Activated naive CD8-positive, alpha-beta T cell treated with anti-CD3 and anti-CD28 coated beads, Interleukin-2, amount 50 U/mL, for 24 hours (primary cell): ENCODE measurements around the gene SLC29A2.
A peak's percentile ranks its signal among the peaks of the same experiment; 100 is the strongest.

Source experiments
- ATAC-seq: fragments of 150-1000 bp; cut with Tn5 transposase; one replicate; pipeline ENCODE4 v1.10.0; 2021
- DNase-seq: peaks from one replicate; pipeline ENCODE4 v3.0.0; 2021
- H3K27ac Mint-ChIP-seq: one replicate; pipeline ENCODE4 v1.8.0; 2021; ENCODE audit warnings: mild to moderate bottlenecking, mixed read lengths
- H3K27me3 Mint-ChIP-seq: one replicate; pipeline ENCODE4 v1.8.0; 2021; ENCODE audit warnings: mixed read lengths
- H3K36me3 Mint-ChIP-seq: one replicate; pipeline ENCODE4 v1.8.0; 2021; ENCODE audit warnings: low read depth, mixed read lengths
- H3K4me1 Mint-ChIP-seq: one replicate; pipeline ENCODE4 v1.8.0; 2021; ENCODE audit warnings: mixed read lengths
- H3K4me3 Mint-ChIP-seq: one replicate; pipeline ENCODE4 v1.8.0; 2021; ENCODE audit warnings: mild to moderate bottlenecking, moderate library complexity, mixed read lengths
- H3K9me3 Mint-ChIP-seq: one replicate; pipeline ENCODE4 v1.8.0; 2021; ENCODE audit warnings: mixed read lengths

Gene SLC29A2

DNA sequence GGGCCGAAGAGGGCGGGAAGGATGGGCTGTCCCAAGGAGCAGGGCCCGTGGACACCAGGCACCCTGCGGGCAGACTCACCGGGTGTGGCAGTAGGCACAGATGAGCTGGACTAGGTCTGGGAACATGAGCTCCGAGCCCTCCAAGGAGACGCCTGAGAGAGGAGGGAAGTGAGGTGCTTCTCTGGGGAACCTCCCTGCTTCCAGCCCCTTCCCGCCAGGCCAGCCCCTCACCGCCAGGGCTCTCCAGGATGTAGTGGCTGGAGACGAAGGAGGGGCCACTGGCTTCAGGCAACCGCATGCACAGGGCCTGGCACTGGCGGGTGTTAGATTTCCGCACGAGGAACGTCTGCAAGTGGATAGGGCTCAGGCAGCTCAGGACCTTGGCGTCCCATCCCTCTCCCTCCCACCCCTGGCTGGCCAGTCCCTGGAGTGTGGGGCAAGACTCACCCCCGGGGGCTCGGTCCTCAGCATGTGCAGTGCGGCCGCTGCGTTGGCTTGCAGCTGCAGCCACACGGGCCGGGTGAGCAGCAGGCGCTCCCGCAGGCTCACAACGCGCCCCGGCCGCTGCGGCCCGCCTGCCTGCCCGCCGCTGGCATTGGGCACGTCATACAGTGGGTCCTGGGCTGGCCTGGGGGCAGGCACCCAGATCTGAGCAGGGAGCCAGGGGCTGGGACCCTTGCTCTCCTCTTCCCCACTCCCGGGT is 35.9 kb downstream of the SLC29A2 start:
- H3K36me3 Mint-ChIP-seq = peaks cover 17% of the 10 kb centered on the region
- peak overlapping the region; percentile 39 for H3K27ac Mint-ChIP-seq
- DNase-seq = no peak
- H3K9me3 Mint-ChIP-seq = no peaks in the 10 kb centered on the region
- no peak for ATAC-seq
- H3K4me3 Mint-ChIP-seq = peak overlapping the region; percentile 26
- H3K4me1 Mint-ChIP-seq = peaks cover 31% of the 10 kb centered on the region
- peaks cover 2% of the 10 kb centered on the region for H3K27me3 Mint-ChIP-seq

DNA sequence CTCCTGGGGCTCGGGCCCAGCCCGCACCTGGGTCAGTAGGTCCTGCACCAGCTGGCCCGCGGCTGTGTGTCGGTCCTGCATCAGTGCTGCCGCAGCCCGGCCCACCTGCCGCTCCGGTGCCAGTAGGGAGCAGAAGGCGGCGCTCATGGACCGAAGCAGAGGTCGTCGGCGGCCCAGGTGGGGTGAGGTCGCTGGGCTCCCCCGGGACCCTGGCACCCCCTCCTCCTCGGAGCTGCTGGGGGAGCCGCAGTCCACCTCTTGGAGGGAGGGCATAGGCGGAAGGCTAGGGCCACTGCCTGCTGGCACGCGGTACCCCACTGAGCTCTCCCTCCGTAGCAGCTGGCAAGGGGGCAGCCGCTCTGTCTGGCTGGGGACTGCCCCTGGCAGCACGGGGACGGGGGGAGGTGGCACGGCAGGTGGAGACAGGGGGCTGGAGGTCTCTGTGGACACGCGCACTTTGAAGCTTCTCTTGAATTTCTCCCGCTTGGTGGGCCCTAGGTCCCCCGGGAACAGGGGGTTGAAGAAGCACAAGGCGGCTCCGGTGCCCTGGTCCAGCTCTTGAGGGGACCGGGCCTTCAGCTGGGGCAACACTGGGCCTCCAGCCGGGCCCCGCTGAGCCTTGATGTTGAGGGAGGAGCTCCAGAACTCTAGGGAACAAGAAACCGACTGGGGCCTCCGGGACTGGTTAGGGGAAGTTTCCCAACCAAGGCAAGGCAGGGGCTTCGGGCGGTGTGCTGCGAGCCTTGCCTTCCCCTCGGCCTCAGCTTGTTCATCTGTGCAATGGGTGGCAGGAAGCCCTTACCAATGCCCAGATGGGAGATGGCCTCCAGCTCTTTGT is 36.7 kb downstream of the SLC29A2 start:
- Mint-ChIP-seq H3K27me3 (peaks cover 2% of the 10 kb centered on the region), H3K36me3 (peaks cover 17% of the 10 kb centered on the region), H3K27ac (peak overlapping the region; percentile 39), H3K4me3 (peak overlapping the region; percentile 26), H3K4me1 (peaks cover 31% of the 10 kb centered on the region), H3K9me3 (no peaks in the 10 kb centered on the region)
- ATAC-seq (no peak), DNase-seq (no peak)

DNA sequence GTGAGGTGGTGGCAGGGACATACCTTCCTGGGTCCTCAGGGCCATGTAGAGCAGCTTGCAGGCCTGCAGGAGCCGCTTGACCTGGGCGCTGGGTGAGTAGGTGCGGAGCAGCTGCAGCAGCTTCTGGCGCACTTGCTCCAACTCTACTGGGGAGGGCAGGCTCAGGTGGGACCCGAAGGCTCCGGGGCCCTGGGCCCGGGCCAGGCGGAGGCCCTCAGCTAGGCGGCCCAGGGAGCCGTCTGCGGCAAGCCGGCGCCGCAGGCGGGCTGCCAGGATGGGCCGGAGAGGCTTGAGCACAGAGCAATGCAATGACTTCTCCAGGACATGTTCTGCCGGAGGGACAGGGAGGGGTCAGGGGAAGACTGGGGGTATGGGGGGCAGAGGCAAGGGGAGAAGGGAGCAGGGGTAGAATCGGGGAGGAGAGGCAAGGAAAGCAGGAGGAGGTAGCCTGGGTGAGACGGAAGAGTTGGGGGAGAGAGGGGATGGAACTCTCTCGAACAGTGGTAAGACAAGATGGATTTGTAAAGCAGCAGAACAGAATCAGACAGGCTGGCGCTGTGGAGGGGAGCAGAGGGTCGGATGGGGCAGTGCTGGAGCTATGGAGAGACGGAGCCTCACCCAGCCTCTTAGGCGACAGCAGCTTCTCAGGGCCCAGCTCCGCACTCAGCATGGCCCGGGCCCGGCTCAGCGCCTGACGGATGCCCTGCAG is 37.5 kb downstream of the SLC29A2 start:
- ATAC-seq (no peak), DNase-seq (no peak)
- H3K9me3 Mint-ChIP-seq = no peaks in the 10 kb centered on the region
- no peak overlapping the region for H3K4me3 Mint-ChIP-seq
- H3K36me3 Mint-ChIP-seq = peaks cover 14% of the 10 kb centered on the region
- peaks cover 2% of the 10 kb centered on the region for H3K27me3 Mint-ChIP-seq
- peaks cover 32% of the 10 kb centered on the region for H3K4me1 Mint-ChIP-seq
- no peak overlapping the region for H3K27ac Mint-ChIP-seq

DNA sequence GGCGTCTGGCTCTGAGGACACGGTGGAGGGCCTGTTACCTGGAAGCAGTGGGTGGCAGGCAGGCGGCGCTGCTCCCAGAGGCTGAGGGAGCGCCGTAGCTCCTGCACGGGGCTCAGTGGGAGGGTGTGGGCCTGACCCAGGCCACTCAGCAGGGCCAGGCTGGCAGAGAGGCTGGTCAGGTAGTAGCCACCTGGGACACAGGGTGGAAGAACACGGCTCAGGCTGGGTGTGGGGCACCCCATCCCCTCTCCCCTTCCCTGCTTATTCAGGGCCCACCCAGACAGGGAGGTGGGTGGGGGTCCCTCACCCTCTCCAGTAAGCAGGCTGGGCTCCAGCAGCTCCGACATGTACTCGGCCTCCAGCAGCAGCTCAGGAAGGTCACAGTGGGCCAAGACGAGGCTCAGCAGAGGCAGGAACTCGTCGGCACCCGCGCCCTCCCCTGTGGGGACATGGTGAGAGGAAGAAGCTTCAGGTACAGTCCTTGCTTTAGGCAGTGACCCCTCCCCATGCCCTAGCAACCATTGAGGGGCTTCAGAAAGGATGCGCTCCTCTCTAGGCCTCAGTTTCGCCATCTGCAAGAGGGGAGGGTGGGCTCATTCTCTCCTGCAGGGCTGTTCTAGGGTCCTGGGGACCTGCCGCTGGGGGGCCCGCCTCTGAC is 38.2 kb downstream of the SLC29A2 start:
- H3K27me3 Mint-ChIP-seq = peaks cover 2% of the 10 kb centered on the region
- H3K9me3 Mint-ChIP-seq = no peaks in the 10 kb centered on the region
- peaks cover 10% of the 10 kb centered on the region for H3K36me3 Mint-ChIP-seq
- ATAC-seq = no peak
- no peak overlapping the region for H3K4me3 Mint-ChIP-seq
- peaks cover 34% of the 10 kb centered on the region for H3K4me1 Mint-ChIP-seq
- no peak overlapping the region for H3K27ac Mint-ChIP-seq
- no peak for DNase-seq

DNA sequence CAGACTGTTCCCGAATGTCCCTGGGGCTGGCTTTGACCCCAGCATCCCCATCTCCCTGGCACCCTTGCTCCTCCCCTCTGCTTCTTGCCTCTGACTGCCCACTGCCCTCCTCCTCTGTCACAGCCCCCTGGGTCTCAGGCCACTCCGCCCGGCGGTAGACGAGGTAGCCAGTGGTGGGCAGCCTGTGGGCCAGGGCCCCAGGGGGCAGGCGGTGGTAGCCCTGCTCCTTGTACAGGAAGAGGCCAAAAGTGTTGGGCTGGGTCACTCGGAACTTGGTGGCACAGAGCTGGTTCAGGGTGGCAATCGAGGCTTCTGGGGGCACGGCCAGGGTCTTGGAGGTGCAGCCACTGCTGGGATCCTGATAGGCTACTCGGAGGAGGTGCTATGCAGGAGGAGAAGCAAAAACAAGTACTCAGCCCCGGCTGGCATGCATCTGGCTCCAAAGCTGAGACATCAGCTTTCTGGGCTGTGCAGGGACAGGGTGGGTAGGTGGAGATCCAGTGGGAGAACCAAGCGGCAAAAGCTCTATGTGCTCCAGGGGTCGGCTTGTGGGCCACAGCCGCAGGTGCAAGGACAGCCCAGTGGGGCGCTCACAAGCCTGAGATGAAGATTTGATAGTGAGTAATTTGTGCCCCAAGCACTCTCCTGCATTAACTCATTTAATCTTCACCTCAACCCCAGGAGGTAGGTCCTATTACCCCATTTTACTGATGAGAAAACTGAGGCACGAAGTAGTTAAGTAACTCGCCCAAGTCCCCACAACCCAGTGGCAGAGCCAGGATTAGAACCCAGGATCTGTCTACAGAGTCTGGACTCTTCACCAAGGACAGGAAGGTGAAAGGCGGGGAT is 39.0 kb downstream of the SLC29A2 start:
- peaks cover 36% of the 10 kb centered on the region for H3K4me1 Mint-ChIP-seq
- no peak for ATAC-seq
- H3K9me3 Mint-ChIP-seq = no peaks in the 10 kb centered on the region
- H3K27me3 Mint-ChIP-seq = peaks cover 2% of the 10 kb centered on the region
- DNase-seq = no peak
- no peak overlapping the region for H3K27ac Mint-ChIP-seq
- H3K36me3 Mint-ChIP-seq = peaks cover 9% of the 10 kb centered on the region
- no peak overlapping the region for H3K4me3 Mint-ChIP-seq

DNA sequence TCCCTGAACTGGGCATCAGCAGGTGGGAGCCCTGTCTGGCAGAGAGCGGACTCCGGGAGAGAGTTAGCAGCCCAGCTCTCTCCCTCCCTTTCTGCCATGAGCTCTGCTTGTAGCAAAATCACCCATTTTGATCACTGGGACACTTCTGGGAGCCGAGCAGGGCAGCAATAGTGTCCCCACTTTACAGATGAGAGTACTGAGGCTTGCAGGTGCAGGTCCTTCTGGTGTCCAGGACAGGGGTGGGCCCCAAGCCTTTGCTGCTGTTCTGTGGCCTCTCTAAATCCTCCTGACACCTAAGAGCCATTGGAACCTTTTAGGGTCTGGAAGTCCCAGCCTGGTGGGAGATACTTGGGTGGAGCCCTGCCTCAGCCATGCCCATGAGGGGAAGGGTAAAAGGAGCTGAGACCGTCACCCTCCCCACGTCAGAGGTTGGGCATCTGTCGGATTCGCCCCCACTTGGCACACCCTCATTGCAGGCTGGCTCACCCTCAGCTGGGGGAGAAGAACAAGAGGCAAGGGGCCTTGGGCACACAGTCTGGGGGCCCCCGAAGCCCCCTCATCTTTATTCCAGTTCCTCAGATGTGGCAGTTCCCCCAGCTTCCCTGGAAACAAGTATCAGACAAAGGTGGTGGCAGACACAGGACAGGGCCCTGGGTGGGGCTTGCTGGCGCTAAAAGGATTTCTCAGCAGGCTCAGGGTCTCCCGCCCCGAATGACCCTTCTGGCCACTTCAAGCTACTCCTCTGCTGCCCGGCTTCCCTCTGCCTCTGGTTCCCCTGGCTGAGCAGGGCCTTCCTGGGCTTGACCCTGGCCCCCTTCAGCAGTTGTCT is 39.8 kb downstream of the SLC29A2 start:
- Mint-ChIP-seq H3K27ac (no peak overlapping the region), H3K4me3 (no peak overlapping the region), H3K9me3 (no peaks in the 10 kb centered on the region), H3K36me3 (peaks cover under 1% of the 10 kb centered on the region), H3K4me1 (peaks cover 34% of the 10 kb centered on the region), H3K27me3 (peaks cover 2% of the 10 kb centered on the region)
- ATAC-seq = no peak
- DNase-seq = no peak

DNA sequence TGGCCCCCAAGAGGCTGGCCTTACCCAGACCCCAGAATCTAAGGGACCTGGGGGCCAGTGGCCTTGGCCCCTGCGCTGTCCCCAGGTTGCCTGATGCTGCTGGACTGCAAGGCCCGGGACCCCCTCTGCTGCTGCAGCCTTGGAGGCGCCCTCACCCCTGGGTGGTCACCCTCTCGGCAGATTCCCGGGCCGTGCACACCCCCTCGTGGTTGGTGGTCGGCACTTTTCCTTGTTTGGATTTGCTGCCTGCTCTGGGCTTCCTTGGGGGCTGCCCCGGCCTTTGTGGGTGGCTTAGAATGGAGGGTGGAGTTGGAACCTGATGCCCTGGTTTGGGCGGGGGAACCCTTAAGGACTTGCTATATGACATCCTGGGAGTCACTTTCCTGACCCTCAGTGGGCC is 40.6 kb downstream of the SLC29A2 start:
- DNase-seq = no peak
- Mint-ChIP-seq H3K9me3 (no peaks in the 10 kb centered on the region), H3K36me3 (no peaks in the 10 kb centered on the region), H3K4me3 (no peak overlapping the region), H3K27me3 (peaks cover 2% of the 10 kb centered on the region), H3K4me1 (peaks cover 32% of the 10 kb centered on the region), H3K27ac (no peak overlapping the region)
- ATAC-seq = no peak

DNA sequence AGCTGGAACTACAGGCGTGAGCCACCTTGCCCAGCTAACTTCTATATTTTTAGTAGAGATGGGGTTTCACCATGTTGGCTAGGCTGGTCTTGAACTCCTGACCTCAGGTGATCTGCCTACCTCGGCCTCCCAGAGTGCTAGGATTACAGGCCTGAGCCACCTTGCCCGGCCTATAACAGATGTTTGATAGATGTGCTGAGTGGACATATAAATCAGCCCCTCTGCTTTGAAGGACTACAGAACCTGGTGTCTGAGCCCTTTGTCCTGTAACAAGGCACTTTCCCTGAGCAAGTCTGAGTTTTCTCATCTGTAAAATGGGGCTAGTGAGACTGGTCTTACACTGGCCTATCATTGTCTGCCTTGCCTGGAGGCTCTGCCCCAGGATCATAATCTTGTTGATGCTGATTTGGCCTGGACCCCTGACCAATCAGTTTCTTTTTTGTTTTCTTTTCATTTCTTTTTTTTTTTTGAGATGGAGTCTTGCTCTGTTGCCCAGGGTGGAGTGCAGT is 42.3 kb downstream of the SLC29A2 start:
- Mint-ChIP-seq H3K4me3 (no peak overlapping the region), H3K9me3 (no peaks in the 10 kb centered on the region), H3K4me1 (peaks cover 38% of the 10 kb centered on the region), H3K36me3 (no peaks in the 10 kb centered on the region), H3K27ac (no peak overlapping the region), H3K27me3 (no peaks in the 10 kb centered on the region)
- DNase-seq = no peak
- ATAC-seq = no peak

DNA sequence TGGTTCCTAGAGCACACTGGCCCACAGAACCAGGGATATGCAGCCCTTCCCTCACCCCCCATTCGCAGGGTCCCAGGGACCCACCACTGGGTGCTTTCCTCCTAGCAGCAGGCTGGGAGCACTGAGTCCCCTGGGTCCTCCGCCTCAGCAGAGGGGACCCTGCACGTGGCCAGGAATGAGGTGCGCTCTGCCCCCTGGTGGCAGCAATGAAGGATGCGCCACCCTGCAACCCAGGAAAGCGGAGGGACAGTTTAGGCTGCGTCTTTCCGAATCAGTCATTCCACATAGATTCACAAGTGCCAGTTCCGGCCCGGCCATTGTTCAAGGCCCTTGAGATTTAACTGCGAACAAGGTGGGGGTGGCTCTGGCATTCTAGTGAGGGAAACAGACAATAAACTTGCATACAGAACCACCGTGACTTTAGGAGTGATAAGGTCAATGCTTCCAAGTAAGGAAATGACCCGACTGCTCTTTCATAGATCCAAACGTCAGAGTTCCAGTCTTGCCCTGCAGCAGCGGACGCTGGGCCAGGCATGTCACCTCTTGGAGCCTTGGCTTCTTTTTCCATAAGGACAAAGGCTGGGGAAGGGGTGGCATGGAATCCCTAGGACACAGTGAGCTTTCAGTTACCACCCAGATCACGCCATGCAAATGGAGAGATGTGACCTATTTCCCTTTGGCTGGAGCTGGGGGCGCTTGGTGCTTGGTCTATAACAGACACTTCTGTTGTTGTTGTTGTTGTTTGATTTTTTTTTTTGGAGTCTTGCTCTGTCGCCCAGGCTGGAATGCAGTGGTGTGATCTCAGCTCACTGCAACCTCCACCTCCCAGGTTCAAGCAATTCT is 43.0 kb downstream of the SLC29A2 start:
- Mint-ChIP-seq H3K27ac (peak overlapping the region; percentile 63), H3K9me3 (no peaks in the 10 kb centered on the region)
- DNase-seq = peak; percentile 87

DNA sequence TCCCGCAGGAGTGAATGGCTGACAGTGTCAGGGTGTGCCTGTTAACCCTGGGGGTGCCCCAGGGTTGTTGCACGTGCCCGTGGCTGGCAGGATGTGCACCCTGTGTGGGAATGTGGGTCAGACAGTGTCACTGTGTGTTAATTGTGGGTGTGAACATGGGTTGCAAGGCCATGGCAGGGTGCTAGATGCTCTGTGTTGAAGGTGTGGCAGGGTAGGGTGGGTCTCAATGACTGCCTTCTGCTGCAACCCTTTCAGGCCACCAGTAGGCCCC is 43.6 kb downstream of the SLC29A2 start:
- ATAC-seq = peak; percentile 31
- Mint-ChIP-seq H3K36me3 (no peaks in the 10 kb centered on the region), H3K9me3 (no peaks in the 10 kb centered on the region), H3K4me1 (peaks cover 38% of the 10 kb centered on the region), H3K27ac (peak overlapping the region; percentile 63), H3K27me3 (no peaks in the 10 kb centered on the region), H3K4me3 (no peak overlapping the region)
- peak; percentile 33 for DNase-seq

More for the DNA sequence above, 43.0 kb downstream of the SLC29A2 start:
- no peaks in the 10 kb centered on the region for H3K27me3 Mint-ChIP-seq
- ATAC-seq = peak; percentile 83
- H3K36me3 Mint-ChIP-seq = no peaks in the 10 kb centered on the region
- H3K4me1 Mint-ChIP-seq = peaks cover 38% of the 10 kb centered on the region
- peak overlapping the region; percentile 5 for H3K4me3 Mint-ChIP-seq

DNA sequence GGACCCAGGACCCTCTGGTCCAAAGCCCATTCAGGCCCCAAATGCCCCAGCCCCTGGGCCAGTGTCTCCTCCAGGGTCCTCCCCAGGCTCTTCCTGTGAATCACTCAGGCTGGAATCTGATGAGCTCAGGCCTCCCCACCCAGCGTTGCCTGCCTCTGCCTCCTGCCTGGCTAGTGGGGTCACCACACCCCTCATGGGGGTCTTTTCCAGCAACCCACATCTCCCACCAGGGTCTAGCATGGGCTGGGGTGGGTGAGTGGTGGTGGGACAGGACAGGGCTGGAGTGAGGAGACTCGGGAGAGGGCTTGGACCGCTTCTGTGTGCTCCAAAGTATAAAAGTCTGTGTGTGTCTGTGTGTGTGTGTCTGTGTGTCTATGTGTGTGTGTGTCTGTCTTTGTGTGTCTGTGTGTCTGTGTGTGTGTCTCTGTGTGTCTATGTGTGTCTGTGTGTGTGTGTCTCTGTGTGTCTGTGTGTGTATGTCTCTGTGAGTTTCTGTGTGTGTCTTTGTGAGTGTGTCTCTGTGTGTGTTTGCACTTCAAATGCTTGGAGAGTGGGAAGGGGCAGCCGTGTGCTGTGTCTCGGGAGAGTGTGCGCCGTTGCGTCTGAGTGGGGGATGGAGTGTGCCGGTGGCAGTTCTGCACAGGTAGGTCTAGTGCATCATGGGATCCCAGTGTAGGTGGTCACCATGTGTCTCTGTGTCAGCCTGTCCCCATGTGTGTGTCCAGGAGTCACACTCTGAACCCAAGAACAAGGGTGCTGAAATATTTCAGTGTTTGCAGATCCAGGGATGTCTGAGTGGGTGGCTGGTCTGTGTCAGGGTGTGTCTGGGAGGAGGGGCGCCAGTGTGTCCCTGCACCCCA is 44.2 kb downstream of the SLC29A2 start:
- ATAC-seq = no peak
- H3K36me3 Mint-ChIP-seq = no peaks in the 10 kb centered on the region
- peak overlapping the region; percentile 1 for H3K4me3 Mint-ChIP-seq
- no peaks in the 10 kb centered on the region for H3K9me3 Mint-ChIP-seq
- no peak for DNase-seq
- H3K4me1 Mint-ChIP-seq = peaks cover 38% of the 10 kb centered on the region
- H3K27me3 Mint-ChIP-seq = no peaks in the 10 kb centered on the region
- H3K27ac Mint-ChIP-seq = peak overlapping the region; percentile 63
